Uterus (tissue), 2 donors: Measurements from ENCODE around the gene IL21.

ENCODE experiments used
- POLR2A ChIP-seq, 2 donors: fragments of 450-650 bp; IDR thresholded peaks; one replicate each; pipeline ENCODE4 v1.6.1; 2016; ENCODE audit warnings: antibody characterized with exemption in 2 of 2, mild to moderate bottlenecking in 1 of 2, moderate library complexity in 1 of 2
- TF ChIP-seq, protein P1 (sequence below), 4 experiments: fragments of 200-600 bp in 2 of 4; fragments of 450-650 bp in 2 of 4; sonication (generic) in 2 of 4; IDR thresholded peaks; one replicate each; pipeline ENCODE4 v1.5.1; 2016 to 2019; ENCODE audit warnings: antibody characterized with exemption in 4 of 4, mild to moderate bottlenecking in 2 of 4, moderate library complexity in 1 of 4

DNA sequence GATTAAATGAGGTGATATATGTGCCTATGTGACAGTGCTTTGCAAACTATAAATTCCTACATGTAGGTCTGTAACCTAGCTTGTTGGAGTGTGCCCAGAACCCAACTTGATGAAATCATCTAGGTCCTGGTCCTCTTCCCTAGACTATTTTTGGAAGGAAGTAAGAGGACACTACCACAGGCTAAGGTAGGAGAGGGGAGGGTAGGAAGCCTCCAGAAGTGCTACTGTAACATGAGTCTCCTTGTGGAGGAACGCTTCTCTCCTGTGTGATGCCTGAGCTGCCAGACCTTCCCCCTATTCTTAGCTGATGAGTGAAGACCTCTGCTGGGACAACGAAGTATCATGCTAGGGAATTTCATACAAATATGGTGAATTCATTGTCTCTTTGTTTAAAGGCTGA is 41.8 kb upstream of the IL21 start:
- TF ChIP-seq, protein P1, sequence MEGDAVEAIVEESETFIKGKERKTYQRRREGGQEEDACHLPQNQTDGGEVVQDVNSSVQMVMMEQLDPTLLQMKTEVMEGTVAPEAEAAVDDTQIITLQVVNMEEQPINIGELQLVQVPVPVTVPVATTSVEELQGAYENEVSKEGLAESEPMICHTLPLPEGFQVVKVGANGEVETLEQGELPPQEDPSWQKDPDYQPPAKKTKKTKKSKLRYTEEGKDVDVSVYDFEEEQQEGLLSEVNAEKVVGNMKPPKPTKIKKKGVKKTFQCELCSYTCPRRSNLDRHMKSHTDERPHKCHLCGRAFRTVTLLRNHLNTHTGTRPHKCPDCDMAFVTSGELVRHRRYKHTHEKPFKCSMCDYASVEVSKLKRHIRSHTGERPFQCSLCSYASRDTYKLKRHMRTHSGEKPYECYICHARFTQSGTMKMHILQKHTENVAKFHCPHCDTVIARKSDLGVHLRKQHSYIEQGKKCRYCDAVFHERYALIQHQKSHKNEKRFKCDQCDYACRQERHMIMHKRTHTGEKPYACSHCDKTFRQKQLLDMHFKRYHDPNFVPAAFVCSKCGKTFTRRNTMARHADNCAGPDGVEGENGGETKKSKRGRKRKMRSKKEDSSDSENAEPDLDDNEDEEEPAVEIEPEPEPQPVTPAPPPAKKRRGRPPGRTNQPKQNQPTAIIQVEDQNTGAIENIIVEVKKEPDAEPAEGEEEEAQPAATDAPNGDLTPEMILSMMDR (IDR thresholded peaks at IDR 0.05), result no peak
- no peak for TF ChIP-seq POLR2A (IDR thresholded peaks at IDR 0.05)
